Activated CD4-positive, alpha-beta T cell treated with anti-CD3 and anti-CD28 coated beads, Interleukin-2, amount 50 U/mL, for 24 hours (primary cell): ENCODE data around the gene CCDC150.
"Not testable (repeated sequence)": the region's sequence is repeated elsewhere in the genome, so short reads cannot be mapped to it uniquely, and the experiment has no call there.

Source experiments
- DNase-seq, 2 donors: peaks; one replicate each; pipeline ENCODE4 v3.0.0-alpha.2; 2020; ENCODE audit warnings: low read depth in 1 of 2, low spot score in 1 of 2

Gene CCDC150

GRCh38 chr2:196630531-196630930, 9.0 kb upstream of the CCDC150 start:
- DNase-seq = no peak

GRCh38 chr2:196635156-196635555, 4.4 kb upstream of the CCDC150 start:
- DNase-seq = no peak

- DNase-seq = no peak
Measured at GRCh38 chr2:196638765-196639164, 750 bp upstream of the CCDC150 start.

GRCh38 chr2:196640031-196640548, 575 bp downstream of the CCDC150 start:
- no peak for DNase-seq

- DNase-seq = no peak
Measured at GRCh38 chr2:196649202-196649601, 9.7 kb downstream of the CCDC150 start.

GRCh38 chr2:196651387-196652094, 12.0 kb downstream of the CCDC150 start:
- DNase-seq = no peak

GRCh38 chr2:196652869-196653268, 13.4 kb downstream of the CCDC150 start:
- DNase-seq = no peak

- no peak for DNase-seq
Measured at GRCh38 chr2:196653843-196654242, 14.3 kb downstream of the CCDC150 start.

GRCh38 chr2:196655761-196656160, 16.2 kb downstream of the CCDC150 start:
- DNase-seq = no peak

GRCh38 chr2:196657333-196657732, 17.8 kb downstream of the CCDC150 start:
- no peak for DNase-seq

- DNase-seq = no peak
Measured at GRCh38 chr2:196659844-196660243, 20.3 kb downstream of the CCDC150 start.

- no peak for DNase-seq
Measured at GRCh38 chr2:196660244-196660643, 20.7 kb downstream of the CCDC150 start.

GRCh38 chr2:196670342-196670741, 30.8 kb downstream of the CCDC150 start:
- no peak for DNase-seq

GRCh38 chr2:196675963-196676362, 36.4 kb downstream of the CCDC150 start:
- DNase-seq = no peak

GRCh38 chr2:196677404-196677803, 37.9 kb downstream of the CCDC150 start:
- no peak for DNase-seq

GRCh38 chr2:196679368-196679767, 39.9 kb downstream of the CCDC150 start:
- no peak for DNase-seq

GRCh38 chr2:196681510-196681909, 42.0 kb downstream of the CCDC150 start:
- DNase-seq = no peak

- no peak for DNase-seq
Measured at GRCh38 chr2:196685792-196686191, 46.3 kb downstream of the CCDC150 start.

- not testable (repeated sequence) for DNase-seq
Measured at GRCh38 chr2:196686737-196687136, 47.2 kb downstream of the CCDC150 start.

- no peak for DNase-seq
Measured at GRCh38 chr2:196696423-196697079, 57.0 kb downstream of the CCDC150 start.

GRCh38 chr2:196697825-196698224, 58.3 kb downstream of the CCDC150 start:
- DNase-seq = no peak

- no peak for DNase-seq
Measured at GRCh38 chr2:196702641-196703040, 63.1 kb downstream of the CCDC150 start.

GRCh38 chr2:196703695-196704094, 64.2 kb downstream of the CCDC150 start:
- no peak for DNase-seq
